PFSK-1 (cell line): ENCODE data around the gene CRYAA.

Experiments
- FOXP2 ChIP-seq: optimal IDR thresholded peaks from 2 replicates; pipeline ENCODE3; 2011; ENCODE audit warnings: borderline replicate concordance, control low read depth, inconsistent platforms; ENCODE audit not compliant: insufficient read depth; ENCODE audit errors: extremely low read length, extremely low read depth
- POLR2AphosphoS5 ChIP-seq: IDR thresholded peaks from 2 replicates; pipeline ENCODE4 v1.6.1; 2012; ENCODE audit warnings: low read depth, mild to moderate bottlenecking, control low read depth, low read length, moderate library complexity
- SIN3A ChIP-seq: IDR thresholded peaks from 2 replicates; pipeline ENCODE4 v1.6.1; 2012; ENCODE audit warnings: mild to moderate bottlenecking, low read length, moderate library complexity, borderline replicate concordance; ENCODE audit not compliant: insufficient read depth
- TAF1 ChIP-seq: IDR thresholded peaks from 2 replicates; pipeline ENCODE4 v1.6.1; 2012; ENCODE audit warnings: low read length, control low read depth, borderline replicate concordance; ENCODE audit not compliant: insufficient read depth
- TF ChIP-seq, protein P1 (sequence below), 2 experiments: IDR thresholded peaks; 2 replicates each; pipeline versions ENCODE4 v1.6.1 to v1.8.0; 2011 to 2012; ENCODE audit warnings: low read depth in 2 of 2, low read length in 2 of 2, control low read depth in 1 of 2, inconsistent platforms in 1 of 2, mild to moderate bottlenecking in 1 of 2, moderate library complexity in 1 of 2; ENCODE audit not compliant: insufficient read depth in 1 of 2

Gene CRYAA

DNA sequence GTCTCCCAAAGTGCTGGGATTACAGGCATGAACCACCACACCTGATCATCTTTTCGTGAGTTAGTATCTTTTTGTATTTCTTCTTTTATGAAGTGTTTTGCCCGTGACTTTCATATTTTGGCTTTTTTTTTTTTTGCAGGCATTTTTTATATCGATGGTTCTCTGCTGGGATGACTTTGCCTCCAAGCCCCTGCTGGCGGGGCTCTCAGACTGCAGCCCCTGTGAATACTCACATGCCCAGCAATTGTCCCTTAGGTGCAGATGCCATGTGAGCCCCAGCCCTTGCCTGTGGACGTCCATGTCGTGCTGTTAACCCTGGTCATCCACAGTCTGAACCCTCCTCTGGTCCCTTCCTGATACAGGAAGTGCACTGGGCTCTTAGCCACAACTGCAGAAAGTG lies 21.7 kb downstream of the CRYAA start:
- no peak for TF ChIP-seq FOXP2

DNA sequence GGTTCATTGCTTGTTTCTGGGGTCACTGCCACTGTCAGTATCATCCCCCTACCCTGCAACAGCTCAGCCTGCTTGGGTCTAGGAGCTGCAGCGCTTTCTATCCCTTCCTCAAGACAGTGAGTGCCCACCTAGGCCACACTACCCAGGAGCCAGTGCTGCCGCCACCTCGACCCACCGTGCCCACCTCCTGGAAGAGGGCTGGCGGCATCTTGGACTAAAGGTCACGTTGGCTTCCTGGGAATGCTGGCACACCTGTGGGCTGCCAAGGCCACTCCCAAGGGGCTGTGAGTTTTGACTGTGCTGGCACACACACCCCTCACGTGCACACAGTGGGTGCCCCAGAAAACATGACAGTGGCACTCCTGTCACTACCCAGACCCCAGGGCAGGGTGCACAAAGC lies 22.1 kb downstream of the CRYAA start:
- TF ChIP-seq, protein P1, sequence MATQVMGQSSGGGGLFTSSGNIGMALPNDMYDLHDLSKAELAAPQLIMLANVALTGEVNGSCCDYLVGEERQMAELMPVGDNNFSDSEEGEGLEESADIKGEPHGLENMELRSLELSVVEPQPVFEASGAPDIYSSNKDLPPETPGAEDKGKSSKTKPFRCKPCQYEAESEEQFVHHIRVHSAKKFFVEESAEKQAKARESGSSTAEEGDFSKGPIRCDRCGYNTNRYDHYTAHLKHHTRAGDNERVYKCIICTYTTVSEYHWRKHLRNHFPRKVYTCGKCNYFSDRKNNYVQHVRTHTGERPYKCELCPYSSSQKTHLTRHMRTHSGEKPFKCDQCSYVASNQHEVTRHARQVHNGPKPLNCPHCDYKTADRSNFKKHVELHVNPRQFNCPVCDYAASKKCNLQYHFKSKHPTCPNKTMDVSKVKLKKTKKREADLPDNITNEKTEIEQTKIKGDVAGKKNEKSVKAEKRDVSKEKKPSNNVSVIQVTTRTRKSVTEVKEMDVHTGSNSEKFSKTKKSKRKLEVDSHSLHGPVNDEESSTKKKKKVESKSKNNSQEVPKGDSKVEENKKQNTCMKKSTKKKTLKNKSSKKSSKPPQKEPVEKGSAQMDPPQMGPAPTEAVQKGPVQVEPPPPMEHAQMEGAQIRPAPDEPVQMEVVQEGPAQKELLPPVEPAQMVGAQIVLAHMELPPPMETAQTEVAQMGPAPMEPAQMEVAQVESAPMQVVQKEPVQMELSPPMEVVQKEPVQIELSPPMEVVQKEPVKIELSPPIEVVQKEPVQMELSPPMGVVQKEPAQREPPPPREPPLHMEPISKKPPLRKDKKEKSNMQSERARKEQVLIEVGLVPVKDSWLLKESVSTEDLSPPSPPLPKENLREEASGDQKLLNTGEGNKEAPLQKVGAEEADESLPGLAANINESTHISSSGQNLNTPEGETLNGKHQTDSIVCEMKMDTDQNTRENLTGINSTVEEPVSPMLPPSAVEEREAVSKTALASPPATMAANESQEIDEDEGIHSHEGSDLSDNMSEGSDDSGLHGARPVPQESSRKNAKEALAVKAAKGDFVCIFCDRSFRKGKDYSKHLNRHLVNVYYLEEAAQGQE (IDR thresholded peaks at IDR 0.05; ENCODE audit: insufficient read depth in 1 of 2, low read depth in 2 of 2, low read length in 2 of 2) = no peak
- no peak for TF ChIP-seq FOXP2
- TF ChIP-seq TAF1 = no peak
- TF ChIP-seq SIN3A = no peak
- no peak for TF ChIP-seq POLR2AphosphoS5

DNA sequence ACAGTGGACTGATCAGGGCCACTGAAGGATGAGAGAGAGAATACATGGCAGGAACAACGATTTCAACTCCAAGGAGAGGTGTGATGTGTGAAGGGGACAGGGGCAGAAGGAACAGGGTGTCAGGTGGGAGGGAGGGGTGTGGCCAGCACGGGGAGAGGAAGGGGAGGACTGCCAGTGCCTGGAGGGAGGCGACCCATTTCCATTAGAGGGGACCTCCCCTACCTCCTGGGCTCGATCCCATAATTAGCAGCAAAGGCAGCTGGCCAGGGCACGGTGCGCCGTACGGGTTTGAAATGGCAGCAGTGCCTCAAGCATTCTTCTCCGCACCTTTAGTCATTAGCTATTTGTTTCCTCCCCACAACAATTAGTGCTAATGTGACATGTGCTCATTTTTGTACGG lies 22.7 kb downstream of the CRYAA start:
- TF ChIP-seq SIN3A (no peak), TAF1 (no peak)

DNA sequence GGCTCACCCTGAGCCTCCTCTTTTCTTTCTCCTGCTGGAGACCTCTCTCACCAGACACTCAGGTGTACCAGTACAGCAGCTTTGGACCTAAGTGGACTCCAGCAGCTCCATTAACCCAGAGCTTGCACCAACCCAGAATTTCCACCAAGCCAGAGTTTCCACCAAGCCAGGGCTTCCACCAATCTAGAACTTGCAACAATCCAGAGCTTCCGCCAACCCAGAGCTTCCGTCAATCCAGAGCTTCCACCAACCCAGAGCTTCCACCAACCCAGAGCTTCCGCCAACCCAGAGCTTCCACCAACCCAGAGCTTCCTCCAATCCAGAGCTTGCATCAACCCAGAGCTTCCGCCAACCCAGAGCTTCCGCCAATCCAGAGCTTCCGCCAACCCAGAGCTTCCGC lies 23.2 kb downstream of the CRYAA start:
- TF ChIP-seq TAF1 = no peak
- no peak for TF ChIP-seq FOXP2
- no peak for TF ChIP-seq POLR2AphosphoS5
- TF ChIP-seq, protein P1 (IDR thresholded peaks at IDR 0.05; ENCODE audit: insufficient read depth in 1 of 2, low read depth in 2 of 2, low read length in 2 of 2) = no peak

DNA sequence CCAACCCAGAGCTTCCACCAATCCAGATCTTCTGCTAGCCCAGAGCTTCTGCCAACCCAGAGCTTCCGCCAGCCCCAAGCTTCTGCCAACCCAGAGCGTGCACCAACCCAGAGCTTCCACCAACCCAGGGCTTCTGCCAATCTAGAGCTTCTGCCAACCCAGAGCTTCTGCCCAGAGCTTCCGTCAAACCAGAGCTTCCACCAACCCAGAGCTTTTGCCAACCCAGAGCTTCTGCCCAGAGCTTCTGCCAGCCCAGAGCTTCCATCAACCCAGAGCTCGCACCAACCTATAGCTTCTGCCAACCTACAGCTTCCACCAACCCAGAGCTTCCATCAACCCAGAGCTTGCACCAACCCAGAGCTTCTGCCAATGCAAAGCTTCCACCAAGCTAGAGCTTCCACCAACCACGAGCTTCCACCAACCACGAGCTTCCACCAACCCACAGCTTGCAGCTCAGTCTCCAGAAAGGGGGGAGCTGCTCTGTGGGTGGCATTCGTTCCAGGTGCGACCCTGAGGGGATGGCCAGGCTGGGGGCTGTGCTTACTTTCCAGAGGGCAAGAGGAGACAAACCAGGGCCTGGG lies 23.8 kb downstream of the CRYAA start:
- TF ChIP-seq TAF1 = no peak
- no peak for TF ChIP-seq FOXP2
- TF ChIP-seq, protein P1 (IDR thresholded peaks at IDR 0.05; ENCODE audit: insufficient read depth in 1 of 2, low read depth in 2 of 2, low read length in 2 of 2) = no peak
- no peak for TF ChIP-seq SIN3A
- TF ChIP-seq POLR2AphosphoS5 = no peak

DNA sequence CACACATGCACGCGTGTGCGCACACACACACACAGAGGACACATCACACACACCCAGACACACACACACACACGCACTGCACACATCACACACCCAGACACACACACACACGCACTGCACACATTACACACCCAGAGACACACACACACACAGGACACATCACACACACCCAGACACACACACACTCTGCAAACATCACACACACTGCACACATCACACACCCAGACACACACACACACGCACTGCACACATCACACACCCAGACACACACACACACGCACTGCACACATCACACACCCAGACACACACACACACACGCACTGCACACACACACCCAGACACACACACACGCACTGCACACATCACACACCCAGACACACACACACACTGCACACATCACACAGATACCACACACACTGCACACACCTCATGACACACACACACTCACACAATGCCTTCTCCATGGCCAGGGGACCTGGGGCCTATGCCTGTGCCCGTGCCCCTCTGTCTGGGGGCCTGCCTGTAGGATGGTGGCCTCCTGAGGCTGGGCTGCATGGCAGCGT lies 24.4 kb downstream of the CRYAA start:
- no peak for TF ChIP-seq POLR2AphosphoS5
- TF ChIP-seq SIN3A = no peak
- TF ChIP-seq, protein P1 (IDR thresholded peaks at IDR 0.05; ENCODE audit: insufficient read depth in 1 of 2, low read depth in 2 of 2, low read length in 2 of 2) = no peak
- TF ChIP-seq FOXP2 = no peak
- no peak for TF ChIP-seq TAF1
